Ovary (tissue), 9 donors: ENCODE measurements around the gene SLC38A1. TPM values are rescaled to one million over a fixed set of nuclear protein-coding genes. Genes with fewer than 3 reads are reported as not detected.

Source experiments
- DNase-seq, 5 donors: peaks; one replicate each; pipeline ENCODE4 v3.0.0-alpha.2; 2019 to 2020
- H3K27ac ChIP-seq, 2 donors: fragments of 200-600 bp; one replicate each; pipeline versions ENCODE4 v1.5.1 to v1.8.0; 2019 to 2022
- H3K27me3 ChIP-seq: fragments of 200-600 bp; one replicate; pipeline ENCODE4 v1.8.0; 2022
- H3K36me3 ChIP-seq: fragments of 200-600 bp; sonication (generic); one replicate; pipeline ENCODE4 v1.5.1; 2019
- H3K4me1 ChIP-seq: one replicate; pipeline ENCODE4 v1.8.1; 2013; ENCODE audit warnings: mild to moderate bottlenecking, moderate library complexity; ENCODE audit not compliant: insufficient read depth
- H3K4me3 ChIP-seq: fragments of 200-600 bp; sonication (generic); one replicate; pipeline ENCODE4 v1.5.1; 2017
- H3K9me3 ChIP-seq, 2 donors: fragments of 200-600 bp in 1 of 2; sonication (generic) in 1 of 2; one replicate each; pipeline versions ENCODE4 v1.5.1 to v1.8.1; 2013 to 2019; ENCODE audit warnings: mild to moderate bottlenecking in 1 of 2, moderate library complexity in 1 of 2
- CTCF ChIP-seq, 3 donors: fragments of 450-650 bp in 2 of 3; fragments of 200-600 bp in 1 of 3; IDR thresholded peaks; one replicate each; pipeline versions ENCODE4 v1.5.1 to v1.8.0; 2016 to 2022; ENCODE audit warnings: antibody characterized with exemption in 3 of 3, mild to moderate bottlenecking in 1 of 3
- EP300 ChIP-seq: sonication (generic); formaldehyde crosslinking; IDR thresholded peaks from one replicate; pipeline ENCODE4 v1.6.1; 2017; ENCODE audit warnings: antibody characterized with exemption
- POLR2A ChIP-seq: fragments of 450-650 bp; IDR thresholded peaks from one replicate; pipeline ENCODE4 v1.6.1; 2017; ENCODE audit warnings: antibody characterized with exemption, mild to moderate bottlenecking, moderate library complexity
- WGBS, 3 donors: extraction: QIAGEN DNeasy Blood & Tissue Kit in 1 of 3; methylation state at CpG; one replicate each; pipeline versions ENCODE4 v1.1.5 to v1.1.7; 2013 to 2017; 5-methylcytosine and 5-hydroxymethylcytosine counted together
- intact Hi-C, 4 donors: fragments of 100-400 bp; cut with DNase I; formaldehyde crosslinking; loops; one replicate each; pipeline versions ENCODE4 v1.11.0 to v1.15.1; 2022 to 2023
- polyA plus RNA-seq, 2 donors: library from polyadenylated mRNA; stranded (reverse); fragments of 200-250 nt in 1 of 2; fragments of 350-450 nt in 1 of 2; fragmentation: Illumina TruSeq in 1 of 2; extraction: RNeasy Lipid Tissue Mini Kit (QIAGEN cat#74804) in 1 of 2; gene quantifications; one replicate each; pipeline ENCODE4 v1.2.3, GENCODE V29; 2013 to 2014
- total RNA-seq, 7 donors: library from RNA; depleted of rRNA in 2 of 7; stranded (reverse); fragments of >200 nt in 2 of 7; fragmentation: NEBNext Ultra II Directional in 3 of 7; extraction: Animal tissue kit (Norgen Biotek cat#: 25700) in 3 of 7; gene quantifications; one replicate each; pipeline versions ENCODE4 v1.1.0 to v1.2.4, GENCODE V29; 2016 to 2023
- donor health status: DM: no; HTN: no; CAD: no; lungs with moderate emphysema.
- donor health status: DM: no; HTN: no; CAD: no.
- donor health status: Bipolar disorder and iron deficiency.
- donor health status: DM: yes; HTN: yes; CAD: no.
- donor health status: DM: no; HTN: no; CAD: no.
- donor health status: DM: yes; HTN: yes; CAD: no.

SLC38A1 gene
- total and polyA plus RNA-seq, 9 donors: 4.6 to 86.3 (median 27.9) TPM

- Histone ChIP-seq H3K27me3 (no peaks in the 10 kb centered on the region), H3K4me1 (no peaks in the 10 kb centered on the region), H3K36me3 (no peaks in the 10 kb centered on the region), H3K4me3 (no peak overlapping the region), H3K9me3 (no peaks in the 10 kb centered on the region), H3K27ac (no peak overlapping the region)
- 73 to 79% (median 76%) methylated on average over 2 of the region's 2 CpGs for WGBS, 3 donors
- DNase-seq: no peak
- intact Hi-C loops: no loop called here
- TF ChIP-seq POLR2A: no peak
- TF ChIP-seq CTCF (IDR thresholded peaks at IDR 0.05): no peak
- no peak for TF ChIP-seq EP300
These were observed 3.0 kb upstream of the SLC38A1 start for GRCh38 chr12:46271863-46272262.

- WGBS, 3 donors: 40 to 45% (median 44%) methylated on average over 42 of the region's 42 CpGs
- H3K9me3 ChIP-seq: no peaks in the 10 kb centered on the region
- DNase-seq: peak in 3 of 5 donors; percentile 20 to 29 (median 27)
- peak overlapping the region; percentile 53 for H3K27ac ChIP-seq
- no peaks in the 10 kb centered on the region for H3K27me3 ChIP-seq
- peak overlapping the region; percentile 60 for H3K4me3 ChIP-seq
- intact Hi-C loops: loop anchor here in 2 of 4 donors (5.0 to 10.0 kb wide), 2 partner anchors 95 to 103 kb away; partner anchors contain the start of gene SLC38A2 (in 1 of the 2)
- H3K36me3 ChIP-seq: no peaks in the 10 kb centered on the region
- TF ChIP-seq CTCF (IDR thresholded peaks at IDR 0.05): no peak
- TF ChIP-seq EP300: no peak
- H3K4me1 ChIP-seq: no peaks in the 10 kb centered on the region
These were observed 792 bp upstream of the SLC38A1 start for GRCh38 chr12:46269429-46270241.

- no peaks in the 10 kb centered on the region for H3K4me1 ChIP-seq
- 0 to 1% (median 1%) methylated on average over 48 of the region's 48 CpGs for WGBS, 3 donors
- intact Hi-C loops: loop anchor here in 2 of 4 donors (5.0 to 10.0 kb wide), 2 partner anchors 97 to 104 kb away; partner anchors contain the start of gene SLC38A2 (in 1 of the 2)
These were observed 839 bp downstream of the SLC38A1 start for GRCh38 chr12:46267825-46268582.

More at GRCh38 chr12:46267825-46268582, 839 bp downstream of the SLC38A1 start:
- peak; percentile 18 to 47 (median 27) for DNase-seq
- H3K4me3 ChIP-seq: peak overlapping the region; percentile 60
- TF ChIP-seq EP300 (no peak), CTCF (IDR thresholded peaks at IDR 0.05) (no peak), POLR2A (no peak)
- no peaks in the 10 kb centered on the region for H3K36me3 ChIP-seq
- H3K27me3 ChIP-seq: no peaks in the 10 kb centered on the region
- H3K9me3 ChIP-seq: no peaks in the 10 kb centered on the region
- H3K27ac ChIP-seq: peak overlapping the region; percentile 53 to 66
